ENCODE measurements around the gene SLN. TPM values are rescaled to one million over a fixed set of nuclear protein-coding genes. Genes with fewer than 3 reads are reported as not detected.

Gene SLN
- total RNA-seq, 1 experiment from 2014 or later, result not detected

DNA sequence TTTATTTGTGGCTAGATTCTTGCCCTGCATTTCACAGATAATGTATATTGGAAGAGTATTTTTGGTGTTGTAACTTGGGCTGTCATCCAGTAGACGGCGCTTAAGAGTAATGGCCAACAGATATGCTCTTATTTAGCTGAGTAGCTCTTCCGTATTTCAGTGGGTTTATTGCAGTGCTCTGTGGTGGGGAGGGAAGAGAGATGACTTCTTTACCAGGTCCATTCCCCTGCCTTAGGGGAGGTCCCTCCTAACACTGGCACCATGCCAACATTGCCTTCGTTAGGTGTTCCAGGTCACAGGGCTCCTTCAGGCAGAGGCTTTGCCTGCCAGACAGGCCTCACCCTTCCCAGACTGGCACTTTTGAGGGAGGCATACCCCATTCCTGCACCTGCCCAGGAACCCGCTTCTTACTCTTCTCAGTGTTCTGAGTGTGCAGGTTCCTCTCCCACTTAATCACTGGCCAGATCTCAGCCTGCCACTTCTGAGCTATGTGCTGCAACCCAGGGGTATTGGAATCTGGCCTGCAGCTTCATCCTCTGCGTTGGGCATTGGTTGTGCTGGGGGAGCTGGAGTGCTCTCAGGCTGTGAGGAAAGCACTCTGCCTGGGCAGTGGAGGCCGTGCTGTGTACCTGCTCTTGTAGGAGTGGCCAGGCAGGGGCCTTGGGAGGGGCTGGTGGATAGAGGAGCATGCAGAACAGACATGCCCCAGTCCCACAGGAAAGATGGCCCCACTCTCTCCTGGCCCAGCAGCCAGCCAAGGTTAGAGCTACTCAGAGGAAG lies 29.4 kb upstream of the SLN start:
- peak; percentile 89 for ATAC-seq
- POLR2A ChIA-PET, result no interaction called here
- TF ChIP-seq, protein P1, sequence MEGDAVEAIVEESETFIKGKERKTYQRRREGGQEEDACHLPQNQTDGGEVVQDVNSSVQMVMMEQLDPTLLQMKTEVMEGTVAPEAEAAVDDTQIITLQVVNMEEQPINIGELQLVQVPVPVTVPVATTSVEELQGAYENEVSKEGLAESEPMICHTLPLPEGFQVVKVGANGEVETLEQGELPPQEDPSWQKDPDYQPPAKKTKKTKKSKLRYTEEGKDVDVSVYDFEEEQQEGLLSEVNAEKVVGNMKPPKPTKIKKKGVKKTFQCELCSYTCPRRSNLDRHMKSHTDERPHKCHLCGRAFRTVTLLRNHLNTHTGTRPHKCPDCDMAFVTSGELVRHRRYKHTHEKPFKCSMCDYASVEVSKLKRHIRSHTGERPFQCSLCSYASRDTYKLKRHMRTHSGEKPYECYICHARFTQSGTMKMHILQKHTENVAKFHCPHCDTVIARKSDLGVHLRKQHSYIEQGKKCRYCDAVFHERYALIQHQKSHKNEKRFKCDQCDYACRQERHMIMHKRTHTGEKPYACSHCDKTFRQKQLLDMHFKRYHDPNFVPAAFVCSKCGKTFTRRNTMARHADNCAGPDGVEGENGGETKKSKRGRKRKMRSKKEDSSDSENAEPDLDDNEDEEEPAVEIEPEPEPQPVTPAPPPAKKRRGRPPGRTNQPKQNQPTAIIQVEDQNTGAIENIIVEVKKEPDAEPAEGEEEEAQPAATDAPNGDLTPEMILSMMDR (IDR thresholded peaks at IDR 0.05 in 2 of 3, conservative IDR thresholded peaks at IDR 0.05 in 1 of 3; ENCODE audit: borderline replicate concordance in 1 of 3, insufficient read depth in 1 of 3, low read depth in 2 of 3, low read length in 2 of 3), result peak; percentile 46 to 70 (median 55); a peak in 4 of 6 replicates
- TF ChIP-seq, protein P2, sequence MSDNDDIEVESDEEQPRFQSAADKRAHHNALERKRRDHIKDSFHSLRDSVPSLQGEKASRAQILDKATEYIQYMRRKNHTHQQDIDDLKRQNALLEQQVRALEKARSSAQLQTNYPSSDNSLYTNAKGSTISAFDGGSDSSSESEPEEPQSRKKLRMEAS (IDR thresholded peaks at IDR 0.05), result no peak
- TF ChIP-seq RAD21 (IDR thresholded peaks at IDR 0.05; ENCODE audit: low read depth), result peak; percentile 57

DNA sequence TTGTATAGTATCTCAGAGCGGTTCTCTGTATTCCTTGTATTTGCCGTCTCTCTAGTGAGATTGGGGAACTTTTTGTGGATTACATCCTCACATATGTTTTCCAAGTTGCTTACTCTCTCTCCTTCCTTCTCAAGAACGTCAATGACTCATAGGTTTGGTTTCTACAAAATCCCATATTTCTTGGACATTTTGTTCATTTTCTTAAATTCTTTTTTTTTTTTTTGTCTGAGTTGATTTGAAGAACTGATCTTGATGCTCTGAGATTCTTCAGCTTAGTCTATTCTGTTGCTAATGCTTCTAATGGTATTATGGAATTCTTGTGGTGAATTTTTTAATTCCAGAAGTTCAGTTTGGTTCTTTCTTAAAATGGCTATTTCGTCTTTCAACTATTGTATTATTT lies 28.4 kb upstream of the SLN start:
- RAD21 ChIA-PET (ENCODE audit: low non-redundant PET in 1 of 2, low total read pairs in 2 of 2, uncharacterized antibody in 2 of 2, unreplicated experiment in 2 of 2), result no interaction called here
- CTCF ChIA-PET, result interaction anchor here (0.9 to 2.6 kb wide), 3 partner anchors 14 to 51 kb away, joined by 3 to 15 read pairs (median 4); no protein-coding TSS in a partner anchor
- Histone ChIP-seq H4K20me1 (ENCODE audit: insufficient read depth) (no peaks in the 10 kb centered on the region), H3K79me2 (ENCODE audit: insufficient read depth, low read length) (no peaks in the 10 kb centered on the region), H2AFZ (ENCODE audit: low read depth, low read length, poor library complexity, severe bottlenecking) (no peak overlapping the region), H3K4me2 (ENCODE audit: low read length) (no peak overlapping the region), H3K27ac (ENCODE audit: low read depth, low read length) (no peak overlapping the region), H3K4me3 (replicated peaks in 1 of 2; ENCODE audit: low read depth in 1 of 2, low read length in 2 of 2) (no peak overlapping the region), H3K27me3 (ENCODE audit: insufficient read depth, low read length) (no peaks in the 10 kb centered on the region), H3K9me2 (ENCODE audit: insufficient read depth) (no peaks in the 10 kb centered on the region), H3K36me3 (ENCODE audit: control insufficient read depth in 1 of 2, insufficient read depth in 2 of 2, low read length in 2 of 2) (no peaks in the 10 kb centered on the region), H3K9ac (ENCODE audit: low read length) (no peak overlapping the region), H3K9me3 (ENCODE audit: control insufficient read depth in 1 of 2, insufficient read depth in 1 of 2, low read depth in 1 of 2, low read length in 2 of 2) (no peaks in the 10 kb centered on the region), H3K4me1 (ENCODE audit: control insufficient read depth in 1 of 2, insufficient read depth in 2 of 2, low read length in 2 of 2) (no peaks in the 10 kb centered on the region)
- POLR2A ChIA-PET, result no interaction called here
- DNase-seq (ENCODE audit: low read depth, low spot score) (no peak), ATAC-seq (no peak)
- intact Hi-C loops (cut with micrococcal nuclease), result no loop called here
- no TSS peak for BruUV-seq (replicated peaks)
- TF ChIP-seq CBX3 (IDR thresholded peaks at IDR 0.05; ENCODE audit: low read depth) (no peak), FOSL1 (IDR thresholded peaks at IDR 0.05; ENCODE audit: low read depth) (no peak), POLR2A (IDR thresholded peaks at IDR 0.05; ENCODE audit: borderline replicate concordance, extremely low read depth, insufficient read depth, insufficient read length) (no peak), POLR2AphosphoS5 (IDR thresholded peaks at IDR 0.05; ENCODE audit: low read depth, low read length) (no peak), TCF7L2 (IDR thresholded peaks at IDR 0.05; ENCODE audit: borderline replicate concordance, extremely low read depth, insufficient read depth, insufficient read length) (no peak), EZH2 (IDR thresholded peaks at IDR 0.05) (no peak), CEBPB (IDR thresholded peaks at IDR 0.05; ENCODE audit: low read depth) (no peak), RAD21 (IDR thresholded peaks at IDR 0.05; ENCODE audit: low read depth) (no peak), ZFX (IDR thresholded peaks at IDR 0.05) (no peak), ZNF274 (IDR thresholded peaks at IDR 0.05; ENCODE audit: low read depth, low read length) (no peak), YY1 (IDR thresholded peaks at IDR 0.05; ENCODE audit: extremely low read depth, insufficient replicate concordance, low read depth, low read length) (no peak), SP1 (IDR thresholded peaks at IDR 0.05; ENCODE audit: low read depth) (no peak), SRF (IDR thresholded peaks at IDR 0.05; ENCODE audit: low read depth) (no peak)
- TF ChIP-seq, protein P3, sequence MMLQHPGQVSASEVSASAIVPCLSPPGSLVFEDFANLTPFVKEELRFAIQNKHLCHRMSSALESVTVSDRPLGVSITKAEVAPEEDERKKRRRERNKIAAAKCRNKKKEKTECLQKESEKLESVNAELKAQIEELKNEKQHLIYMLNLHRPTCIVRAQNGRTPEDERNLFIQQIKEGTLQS (IDR thresholded peaks at IDR 0.05), result no peak
- TF ChIP-seq, protein P2 (IDR thresholded peaks at IDR 0.05), result no peak

More for the DNA sequence above, 29.4 kb upstream of the SLN start:
- Histone ChIP-seq H3K9me3 (ENCODE audit: control insufficient read depth in 1 of 2, insufficient read depth in 1 of 2, low read depth in 1 of 2, low read length in 2 of 2) (no peaks in the 10 kb centered on the region), H4K20me1 (ENCODE audit: insufficient read depth) (no peaks in the 10 kb centered on the region; the same call in 1 of the 2 replicates), H3K9ac (ENCODE audit: low read length) (no peak overlapping the region), H3K27ac (ENCODE audit: low read depth, low read length) (no peak overlapping the region), H3K27me3 (ENCODE audit: insufficient read depth, low read length) (no peaks in the 10 kb centered on the region), H3K79me2 (ENCODE audit: insufficient read depth, low read length) (no peaks in the 10 kb centered on the region), H3K4me3 (replicated peaks in 1 of 2; ENCODE audit: low read depth in 1 of 2, low read length in 2 of 2) (no peak overlapping the region), H3K9me2 (ENCODE audit: insufficient read depth) (no peaks in the 10 kb centered on the region), H2AFZ (ENCODE audit: low read depth, low read length, poor library complexity, severe bottlenecking) (no peak overlapping the region), H3K4me1 (ENCODE audit: control insufficient read depth in 1 of 2, insufficient read depth in 2 of 2, low read length in 2 of 2) (no peaks in the 10 kb centered on the region), H3K36me3 (ENCODE audit: control insufficient read depth in 1 of 2, insufficient read depth in 2 of 2, low read length in 2 of 2) (no peaks in the 10 kb centered on the region), H3K4me2 (ENCODE audit: low read length) (no peak overlapping the region)
- peak; percentile 22 for DNase-seq (ENCODE audit: low read depth, low spot score)
- ChIA-PET CTCF (interaction anchor here (0.6 to 2.6 kb wide), 8 partner anchors 15 to 178 kb away, joined by 3 to 15 read pairs (median 3); no protein-coding TSS in a partner anchor), RAD21 (ENCODE audit: low non-redundant PET in 1 of 2, low total read pairs in 2 of 2, uncharacterized antibody in 2 of 2, unreplicated experiment in 2 of 2) (interaction anchor here in 1 of 2 experiments (1.1 to 1.3 kb wide), 2 partner anchors 99 to 157 kb away, joined by 3 to 5 read pairs; no protein-coding TSS in a partner anchor)
- BruUV-seq (replicated peaks), result no TSS peak
- intact Hi-C loops (cut with micrococcal nuclease), result loop anchor here (1.0 kb wide), 1 partner anchor 157 kb away; no protein-coding TSS in a partner anchor

Measured in HCT116 (cell line).